GM12878 (cell line): ENCODE results near the gene DHX29. TPM values are rescaled to one million over a fixed set of nuclear protein-coding genes. Genes with fewer than 3 reads are reported as not detected.

ENCODE experiments used
- ATAC-seq: fragments of 200-7000 bp; cut with Tn5 transposase; 3 replicates; pipeline ENCODE4 v1.9.1; 2020; ENCODE audit warnings: mild to moderate bottlenecking, moderate library complexity
- BruUV-seq: library from RNA; stranded (reverse); fragments of 400-500 nt; replicated peaks from 2 replicates; lab custom pipeline; 2021; lab: Mats Ljungman, UMichigan
- CTCF ChIA-PET: fragments of 300-600 bp; sonication (Branson Sonifier 250); formaldehyde crosslinking; extraction: SDS; loops from one replicate; lab custom pipeline; 2021; ENCODE audit warnings: inconsistent platforms; lab: Yijun Ruan, JAX
- POLR2A ChIA-PET: fragments of 350-600 bp; formaldehyde crosslinking; extraction: SDS; loops from one replicate; lab custom pipeline; 2021; ENCODE audit warnings: inconsistent platforms; lab: Charles Lee
- RAD21 ChIA-PET: fragments of 300-600 bp; sonication (Branson Sonifier 250); formaldehyde crosslinking; loops from one replicate; lab custom pipeline; 2023; ENCODE audit warnings: antibody characterized with exemption; ENCODE audit not compliant: unreplicated experiment; lab: Charles Lee
- SMC1A ChIA-PET: fragments of 300-600 bp; sonication (Branson Sonifier 250); formaldehyde crosslinking; loops from one replicate; lab custom pipeline; 2023; ENCODE audit not compliant: unreplicated experiment, uncharacterized antibody; lab: Charles Lee
- DNase-seq: peaks from one replicate; pipeline ENCODE4 v3.0.0-alpha.2; 2011; ENCODE audit warnings: low read depth, low spot score
- FAIRE-seq: peaks from 3 replicates; lab custom pipeline; 2011; peaks lifted over from hg19 to GRCh38; lab: Jason Lieb, UNC
- H2AFZ ChIP-seq: 2 replicates; pipeline ENCODE4 v1.6.0; 2011; ENCODE audit warnings: low read depth, low read length, control low read depth; ENCODE audit not compliant: control insufficient read depth
- H3K27ac ChIP-seq: 2 replicates; pipeline ENCODE4 v1.5.1; 2011; ENCODE audit warnings: control low read depth; ENCODE audit not compliant: control insufficient read depth, insufficient read depth
- H3K27me3 ChIP-seq, 2 experiments: replicated peaks in 1 of 2; 2 replicates each; pipeline versions ENCODE4 v1.6.0 to v1.6.1; 2011; ENCODE audit warnings: low read length in 1 of 2; ENCODE audit not compliant: control insufficient read depth in 2 of 2, insufficient read depth in 2 of 2
- H3K36me3 ChIP-seq, 2 experiments: 2 replicates each; pipeline ENCODE4 v1.5.1; 2011; ENCODE audit warnings: low read length in 1 of 2; ENCODE audit not compliant: control insufficient read depth in 2 of 2, insufficient read depth in 2 of 2
- H3K4me1 ChIP-seq: 2 replicates; pipeline ENCODE4 v1.6.1; 2011; ENCODE audit warnings: mild to moderate bottlenecking, low read length, moderate library complexity, mixed read lengths; ENCODE audit not compliant: control insufficient read depth, insufficient read depth
- H3K4me2 ChIP-seq: 2 replicates; pipeline ENCODE4 v1.6.0; 2011; ENCODE audit warnings: control low read depth; ENCODE audit not compliant: control insufficient read depth, insufficient read depth
- H3K4me3 ChIP-seq: fragments of 200-600 bp; sonication (generic); 2 replicates; pipeline ENCODE4 v1.5.1; 2016
- H3K79me2 ChIP-seq: 2 replicates; pipeline ENCODE4 v1.6.0; 2011; ENCODE audit warnings: low read length; ENCODE audit not compliant: control insufficient read depth, insufficient read depth
- H3K9ac ChIP-seq: 2 replicates; pipeline ENCODE4 v1.8.0; 2011; ENCODE audit warnings: low read length, control low read depth, mixed read lengths; ENCODE audit not compliant: control insufficient read depth, insufficient read depth
- H3K9me3 ChIP-seq: replicated peaks from 3 replicates; pipeline ENCODE4 v1.5.1; 2011; ENCODE audit warnings: mild to moderate bottlenecking, low read length; ENCODE audit not compliant: control insufficient read depth, insufficient read depth
- H4K20me1 ChIP-seq: 2 replicates; pipeline ENCODE4 v1.6.0; 2011; ENCODE audit not compliant: control insufficient read depth, insufficient read depth
- BACH1 ChIP-seq: fragments of 450-650 bp; IDR thresholded peaks from 2 replicates; pipeline ENCODE4 v1.6.1; 2017; ENCODE audit warnings: mild to moderate bottlenecking, borderline replicate concordance
- BHLHE40 ChIP-seq, 2 experiments: fragments of 450-650 bp in 1 of 2; IDR thresholded peaks; 2 replicates each; pipeline ENCODE4 v1.6.1; 2011 to 2017; ENCODE audit warnings: low read depth in 2 of 2, borderline replicate concordance in 1 of 2, improper control_type of control experiment in 1 of 2, low read length in 1 of 2, mild to moderate bottlenecking in 1 of 2
- CBX5 ChIP-seq: sonication (generic); IDR thresholded peaks from 2 replicates; pipeline ENCODE4 v1.6.1; 2016; ENCODE audit warnings: low read depth, moderate library complexity, mild to moderate bottlenecking, inconsistent platforms
- EED ChIP-seq: sonication (generic); IDR thresholded peaks from 2 replicates; pipeline ENCODE4 v1.6.1; 2016; ENCODE audit warnings: antibody characterized with exemption, low read depth
- FOS ChIP-seq: IDR thresholded peaks from 3 replicates; pipeline ENCODE4 v1.6.1; 2011; ENCODE audit warnings: borderline replicate concordance; ENCODE audit not compliant: insufficient read length; ENCODE audit errors: extremely low read depth
- IKZF2 ChIP-seq, 2 experiments: fragments of 450-650 bp; IDR thresholded peaks; 2 replicates each; pipeline ENCODE4 v1.6.1; 2017; ENCODE audit warnings: mild to moderate bottlenecking in 2 of 2, moderate library complexity in 2 of 2
- MEF2A ChIP-seq: IDR thresholded peaks from 2 replicates; pipeline ENCODE4 v1.6.1; 2011; ENCODE audit warnings: low read depth, mild to moderate bottlenecking, low read length, moderate library complexity; ENCODE audit not compliant: insufficient read depth
- NR2C2 ChIP-seq: IDR thresholded peaks from 2 replicates; pipeline ENCODE4 v1.6.1; 2011; ENCODE audit warnings: borderline replicate concordance, low read depth; ENCODE audit not compliant: control insufficient read depth, insufficient read length
- WGBS: methylation state at CpG from one replicate; pipeline ENCODE4 v1.1.6; 2016; ENCODE audit warnings: low lambda C conversion rate; ENCODE audit not compliant: insufficient replicate concordance, insufficient coverage; ENCODE audit errors: missing lambda C conversion rate; 5-methylcytosine and 5-hydroxymethylcytosine counted together
- in situ Hi-C: fragments of 300-500 bp; cut with MboI; formaldehyde crosslinking; loops from 9 replicates; pipeline ENCODE4 v1.14.3; 2018; ENCODE audit warnings: mixed read lengths
- intact Hi-C: fragments of 100-400 bp; cut with micrococcal nuclease; formaldehyde crosslinking; loops from one replicate; pipeline ENCODE4 v1.14.2; 2022; ENCODE audit not compliant: unreplicated experiment
- polyA plus RNA-seq, 11 experiments: library from polyadenylated mRNA; depleted of rRNA in 4 of 11; unstranded in 6 of 11; stranded (reverse) in 5 of 11; fragments of >200 nt; fragmentation: Nextera tagmentation in 4 of 11; fragmentation: Illumina TruSeq in 1 of 11; extraction: Ambion mirVana in 4 of 11; extraction: Trizol in 1 of 11; gene quantifications; 1 replicate in 1 of 11; 2 replicates in 10 of 11; pipeline versions ENCODE4 v1.2.1 to v1.2.3, GENCODE V29; 2011 to 2016; ENCODE audit warnings: inconsistent platforms in 2 of 11, missing spikeins in 2 of 11, low read depth in 1 of 11
- total RNA-seq, 4 experiments: library from RNA; depleted of rRNA in 3 of 4; stranded (reverse); fragments of >200 nt in 3 of 4; fragmentation: Illumina TruSeq in 1 of 4; extraction: Trizol in 1 of 4; gene quantifications; 2 replicates each; pipeline versions ENCODE4 v1.2.1 to v1.2.3, GENCODE V29; 2013 to 2021
- TF ChIP-seq, protein P1 (sequence below): IDR thresholded peaks from 2 replicates; pipeline ENCODE4 v1.6.1; 2011; ENCODE audit warnings: mild to moderate bottlenecking, low read depth, low read length, moderate library complexity; ENCODE audit not compliant: insufficient replicate concordance
- TF ChIP-seq, protein P2 (sequence below): IDR thresholded peaks from 2 replicates; pipeline ENCODE4 v1.6.1; 2012; ENCODE audit warnings: low read depth, low read length, improper control_type of control experiment
- TF ChIP-seq, protein P3 (sequence below): fragments of 450-650 bp; IDR thresholded peaks from 2 replicates; pipeline ENCODE4 v1.6.1; 2018; ENCODE audit warnings: mild to moderate bottlenecking, low read depth, moderate library complexity; ENCODE audit not compliant: partially characterized antibody
- TF ChIP-seq, protein P4 (sequence below): IDR thresholded peaks from 2 replicates; pipeline ENCODE4 v1.6.1; 2012; ENCODE audit warnings: low read depth, low read length, improper control_type of control experiment

Gene DHX29
- total and polyA plus RNA-seq, 10 of the 15 experiments (the other 5 are each of a cell fraction or from before 2014, with no cell fraction given): 5.3 to 49.1 (median 17.2) TPM

DNA sequence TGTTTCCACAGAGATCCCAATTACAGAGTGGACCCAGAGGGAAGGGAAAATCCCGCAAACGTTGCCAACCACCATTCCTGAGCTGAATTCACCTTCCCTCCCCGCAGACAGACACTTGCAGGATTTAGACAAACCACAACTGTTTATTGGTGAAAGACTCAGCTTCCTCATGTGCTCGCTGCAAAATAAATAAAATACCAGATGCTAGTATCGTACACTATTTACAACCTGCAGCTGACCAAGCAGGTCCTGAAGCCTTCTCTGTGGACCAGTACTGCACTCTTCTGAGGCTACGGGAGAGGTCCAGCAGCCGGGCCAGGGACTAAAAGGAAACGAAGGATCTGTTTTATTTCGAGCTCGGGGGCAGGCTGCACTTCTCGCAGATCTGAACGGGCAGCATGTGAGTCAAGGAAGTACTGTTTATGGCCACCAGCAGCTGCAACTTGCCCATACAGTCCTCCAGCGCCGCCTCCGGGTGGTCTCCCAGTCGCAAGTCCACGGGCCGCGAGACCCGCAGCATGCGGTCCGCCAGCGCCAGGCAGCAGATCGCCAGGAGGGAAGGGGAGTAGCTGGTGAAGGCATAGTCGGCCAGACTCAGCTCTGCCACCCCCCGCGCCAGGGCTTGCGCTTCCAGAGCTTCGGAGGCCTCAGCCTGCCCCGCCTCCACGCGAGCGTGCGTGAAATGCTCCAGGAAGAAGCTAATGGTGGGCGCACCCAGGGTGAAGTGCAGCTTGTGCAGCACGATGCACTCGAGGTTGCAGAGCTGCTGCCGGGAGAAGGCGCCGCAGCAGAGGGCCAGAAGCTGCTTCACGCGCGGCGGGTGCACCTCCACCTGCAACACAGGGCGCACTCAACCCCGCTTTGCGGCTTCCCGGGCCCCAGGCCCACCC is 76.2 kb downstream of the DHX29 start:
- CTCF ChIA-PET: interaction anchor here (0.6 kb wide), 1 partner anchor 21 kb away, joined by 3 read pairs; no protein-coding TSS in a partner anchor
- POLR2A ChIA-PET: no interaction called here

More for the DNA sequence above, 76.2 kb downstream of the DHX29 start:
- no peak overlapping the region for H3K4me3 ChIP-seq
- 0 out of 2 replicates have a peak overlapping the region, but pooled peaks have one; percentile 27 for H3K4me2 ChIP-seq
- H3K4me1 ChIP-seq: peaks cover 18% of the 10 kb centered on the region
- no peaks in the 10 kb centered on the region for H3K36me3 ChIP-seq
- TF ChIP-seq MEF2A (no peak), BACH1 (no peak), BHLHE40 (IDR thresholded peaks at IDR 0.05; ENCODE audit: borderline replicate concordance in 1 of 2, low read depth in 2 of 2, low read length in 1 of 2) (no peak), EED (no peak), IKZF2 (IDR thresholded peaks at IDR 0.05) (no peak), CBX5 (no peak), FOS (no peak), NR2C2 (no peak)
- TF ChIP-seq, protein P1, sequence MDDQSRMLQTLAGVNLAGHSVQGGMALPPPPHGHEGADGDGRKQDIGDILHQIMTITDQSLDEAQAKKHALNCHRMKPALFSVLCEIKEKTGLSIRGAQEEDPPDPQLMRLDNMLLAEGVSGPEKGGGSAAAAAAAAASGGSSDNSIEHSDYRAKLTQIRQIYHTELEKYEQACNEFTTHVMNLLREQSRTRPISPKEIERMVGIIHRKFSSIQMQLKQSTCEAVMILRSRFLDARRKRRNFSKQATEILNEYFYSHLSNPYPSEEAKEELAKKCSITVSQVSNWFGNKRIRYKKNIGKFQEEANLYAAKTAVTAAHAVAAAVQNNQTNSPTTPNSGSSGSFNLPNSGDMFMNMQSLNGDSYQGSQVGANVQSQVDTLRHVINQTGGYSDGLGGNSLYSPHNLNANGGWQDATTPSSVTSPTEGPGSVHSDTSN: no peak
- TF ChIP-seq, protein P2, sequence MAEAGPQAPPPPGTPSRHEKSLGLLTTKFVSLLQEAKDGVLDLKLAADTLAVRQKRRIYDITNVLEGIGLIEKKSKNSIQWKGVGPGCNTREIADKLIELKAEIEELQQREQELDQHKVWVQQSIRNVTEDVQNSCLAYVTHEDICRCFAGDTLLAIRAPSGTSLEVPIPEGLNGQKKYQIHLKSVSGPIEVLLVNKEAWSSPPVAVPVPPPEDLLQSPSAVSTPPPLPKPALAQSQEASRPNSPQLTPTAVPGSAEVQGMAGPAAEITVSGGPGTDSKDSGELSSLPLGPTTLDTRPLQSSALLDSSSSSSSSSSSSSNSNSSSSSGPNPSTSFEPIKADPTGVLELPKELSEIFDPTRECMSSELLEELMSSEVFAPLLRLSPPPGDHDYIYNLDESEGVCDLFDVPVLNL: no peak
- TF ChIP-seq, protein P3, sequence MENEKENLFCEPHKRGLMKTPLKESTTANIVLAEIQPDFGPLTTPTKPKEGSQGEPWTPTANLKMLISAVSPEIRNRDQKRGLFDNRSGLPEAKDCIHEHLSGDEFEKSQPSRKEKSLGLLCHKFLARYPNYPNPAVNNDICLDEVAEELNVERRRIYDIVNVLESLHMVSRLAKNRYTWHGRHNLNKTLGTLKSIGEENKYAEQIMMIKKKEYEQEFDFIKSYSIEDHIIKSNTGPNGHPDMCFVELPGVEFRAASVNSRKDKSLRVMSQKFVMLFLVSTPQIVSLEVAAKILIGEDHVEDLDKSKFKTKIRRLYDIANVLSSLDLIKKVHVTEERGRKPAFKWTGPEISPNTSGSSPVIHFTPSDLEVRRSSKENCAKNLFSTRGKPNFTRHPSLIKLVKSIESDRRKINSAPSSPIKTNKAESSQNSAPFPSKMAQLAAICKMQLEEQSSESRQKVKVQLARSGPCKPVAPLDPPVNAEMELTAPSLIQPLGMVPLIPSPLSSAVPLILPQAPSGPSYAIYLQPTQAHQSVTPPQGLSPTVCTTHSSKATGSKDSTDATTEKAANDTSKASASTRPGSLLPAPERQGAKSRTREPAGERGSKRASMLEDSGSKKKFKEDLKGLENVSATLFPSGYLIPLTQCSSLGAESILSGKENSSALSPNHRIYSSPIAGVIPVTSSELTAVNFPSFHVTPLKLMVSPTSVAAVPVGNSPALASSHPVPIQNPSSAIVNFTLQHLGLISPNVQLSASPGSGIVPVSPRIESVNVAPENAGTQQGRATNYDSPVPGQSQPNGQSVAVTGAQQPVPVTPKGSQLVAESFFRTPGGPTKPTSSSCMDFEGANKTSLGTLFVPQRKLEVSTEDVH: no peak
- TF ChIP-seq, protein P4, sequence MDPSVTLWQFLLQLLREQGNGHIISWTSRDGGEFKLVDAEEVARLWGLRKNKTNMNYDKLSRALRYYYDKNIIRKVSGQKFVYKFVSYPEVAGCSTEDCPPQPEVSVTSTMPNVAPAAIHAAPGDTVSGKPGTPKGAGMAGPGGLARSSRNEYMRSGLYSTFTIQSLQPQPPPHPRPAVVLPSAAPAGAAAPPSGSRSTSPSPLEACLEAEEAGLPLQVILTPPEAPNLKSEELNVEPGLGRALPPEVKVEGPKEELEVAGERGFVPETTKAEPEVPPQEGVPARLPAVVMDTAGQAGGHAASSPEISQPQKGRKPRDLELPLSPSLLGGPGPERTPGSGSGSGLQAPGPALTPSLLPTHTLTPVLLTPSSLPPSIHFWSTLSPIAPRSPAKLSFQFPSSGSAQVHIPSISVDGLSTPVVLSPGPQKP: no peak
- no peak overlapping the region for H3K27ac ChIP-seq
- peaks cover 34 to 45% of the 10 kb centered on the region in 2 experiments for H3K27me3 ChIP-seq
- no peak overlapping the region for H2AFZ ChIP-seq
- in situ Hi-C loops (no loop called here), intact Hi-C loops (no loop called here)
- RAD21 ChIA-PET: no interaction called here
- no peak overlapping the region for H3K9ac ChIP-seq
- H4K20me1 ChIP-seq: no peaks in the 10 kb centered on the region
- BruUV-seq: no TSS peak
- SMC1A ChIA-PET: no interaction called here
- no peaks in the 10 kb centered on the region for H3K79me2 ChIP-seq
- no peaks in the 10 kb centered on the region; the same call in 2 of the 3 replicates for H3K9me3 ChIP-seq
- ATAC-seq: peak; percentile 6; the same call in 2 of the 3 replicates
- 6% methylated on average over 47 of the region's 48 CpGs for WGBS
- FAIRE-seq: no peak
- no peak for DNase-seq
